Measurements from ENCODE around the gene CREB5. TPM values are rescaled to one million over a fixed set of nuclear protein-coding genes. Genes with fewer than 3 reads are reported as not detected.

CREB5 gene
- total RNA-seq, 1 experiment from 2014 or later = 0.49 TPM

- TF ChIP-seq JUND (IDR thresholded peaks at IDR 0.05) = no peak
- no peak for TF ChIP-seq REST (IDR thresholded peaks at IDR 0.05; ENCODE audit: low read depth)
- TF ChIP-seq YY1 (IDR thresholded peaks at IDR 0.05; ENCODE audit: extremely low read depth, insufficient replicate concordance, low read depth, low read length) = no peak
- TF ChIP-seq EZH2phosphoT487 (IDR thresholded peaks at IDR 0.05; ENCODE audit: borderline replicate concordance) = no peak
- TF ChIP-seq, protein P1, sequence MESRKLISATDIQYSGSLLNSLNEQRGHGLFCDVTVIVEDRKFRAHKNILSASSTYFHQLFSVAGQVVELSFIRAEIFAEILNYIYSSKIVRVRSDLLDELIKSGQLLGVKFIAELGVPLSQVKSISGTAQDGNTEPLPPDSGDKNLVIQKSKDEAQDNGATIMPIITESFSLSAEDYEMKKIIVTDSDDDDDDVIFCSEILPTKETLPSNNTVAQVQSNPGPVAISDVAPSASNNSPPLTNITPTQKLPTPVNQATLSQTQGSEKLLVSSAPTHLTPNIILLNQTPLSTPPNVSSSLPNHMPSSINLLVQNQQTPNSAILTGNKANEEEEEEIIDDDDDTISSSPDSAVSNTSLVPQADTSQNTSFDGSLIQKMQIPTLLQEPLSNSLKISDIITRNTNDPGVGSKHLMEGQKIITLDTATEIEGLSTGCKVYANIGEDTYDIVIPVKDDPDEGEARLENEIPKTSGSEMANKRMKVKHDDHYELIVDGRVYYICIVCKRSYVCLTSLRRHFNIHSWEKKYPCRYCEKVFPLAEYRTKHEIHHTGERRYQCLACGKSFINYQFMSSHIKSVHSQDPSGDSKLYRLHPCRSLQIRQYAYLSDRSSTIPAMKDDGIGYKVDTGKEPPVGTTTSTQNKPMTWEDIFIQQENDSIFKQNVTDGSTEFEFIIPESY (IDR thresholded peaks at IDR 0.05; ENCODE audit: extremely low read depth, insufficient replicate concordance, low read length) = no peak
- no peak for TF ChIP-seq SIN3A (IDR thresholded peaks at IDR 0.05; ENCODE audit: low read depth)
- TF ChIP-seq FOSL1 (IDR thresholded peaks at IDR 0.05; ENCODE audit: low read depth) = no peak
- no peak for TF ChIP-seq POLR2A (IDR thresholded peaks at IDR 0.05; ENCODE audit: borderline replicate concordance, extremely low read depth, insufficient read depth, insufficient read length)
- no peak for TF ChIP-seq ELF1 (IDR thresholded peaks at IDR 0.05; ENCODE audit: borderline replicate concordance, low read depth)
- TF ChIP-seq ZNF274 (IDR thresholded peaks at IDR 0.05; ENCODE audit: low read depth, low read length) = no peak
- no peak for TF ChIP-seq CBX3 (IDR thresholded peaks at IDR 0.05; ENCODE audit: low read depth)
- no peak for TF ChIP-seq EGR1 (IDR thresholded peaks at IDR 0.05; ENCODE audit: low read depth)
- no peak for TF ChIP-seq SRF (IDR thresholded peaks at IDR 0.05; ENCODE audit: low read depth)
- no peak for TF ChIP-seq ATF3 (IDR thresholded peaks at IDR 0.05)
- TF ChIP-seq RAD21 (IDR thresholded peaks at IDR 0.05; ENCODE audit: low read depth) = no peak
- TF ChIP-seq CEBPB (IDR thresholded peaks at IDR 0.05; ENCODE audit: low read depth) = no peak
- TF ChIP-seq EZH2 (IDR thresholded peaks at IDR 0.05) = no peak
- no peak overlapping the region for H3K4me3 ChIP-seq (replicated peaks in 1 of 2; ENCODE audit: low read depth in 1 of 2, low read length in 2 of 2)
- H3K4me1 ChIP-seq (ENCODE audit: control insufficient read depth in 1 of 2, insufficient read depth in 2 of 2, low read length in 2 of 2) = no peaks in the 10 kb centered on the region
- H3K27me3 ChIP-seq (ENCODE audit: insufficient read depth, low read length) = peaks cover 47% of the 10 kb centered on the region
- H2AFZ ChIP-seq (ENCODE audit: low read depth, low read length, poor library complexity, severe bottlenecking) = no peak overlapping the region
- no peaks in the 10 kb centered on the region for H3K9me2 ChIP-seq (ENCODE audit: insufficient read depth)
- CTCF ChIA-PET = no interaction called here
- H3K4me2 ChIP-seq (ENCODE audit: low read length) = no peak overlapping the region
- no peaks in the 10 kb centered on the region for H3K36me3 ChIP-seq (ENCODE audit: control insufficient read depth in 1 of 2, insufficient read depth in 2 of 2, low read length in 2 of 2)
- BruUV-seq (replicated peaks) = no TSS peak
- ATAC-seq (no peak), DNase-seq (ENCODE audit: low read depth, low spot score) (no peak)
- H3K27ac ChIP-seq (ENCODE audit: low read depth, low read length) = no peak overlapping the region
- POLR2A ChIA-PET = no interaction called here
- RAD21 ChIA-PET (ENCODE audit: low non-redundant PET in 1 of 2, low total read pairs in 2 of 2, uncharacterized antibody in 2 of 2, unreplicated experiment in 2 of 2) = no interaction called here
- H3K9me3 ChIP-seq (ENCODE audit: control insufficient read depth in 1 of 2, insufficient read depth in 1 of 2, low read depth in 1 of 2, low read length in 2 of 2) = no peaks in the 10 kb centered on the region
- no peaks in the 10 kb centered on the region for H4K20me1 ChIP-seq (ENCODE audit: insufficient read depth)
- intact Hi-C loops (cut with micrococcal nuclease) = no loop called here
- no peak overlapping the region for H3K9ac ChIP-seq (ENCODE audit: low read length)
- no peaks in the 10 kb centered on the region for H3K79me2 ChIP-seq (ENCODE audit: insufficient read depth, low read length)
Observed at GRCh38 chr7:28456044-28456443, 43.7 kb downstream of the CREB5 start.
